K562 (cell line): ENCODE data around the gene NFAM1. TPM values are rescaled to one million over a fixed set of nuclear protein-coding genes. Genes with fewer than 3 reads are reported as not detected.

Experiments
- CXXC5 ChIP-seq: fragments of 250-450 bp; sonication (Bioruptor Pico); IDR thresholded peaks from 2 replicates; pipeline ENCODE4 v1.8.0; 2022; ENCODE audit warnings: inconsistent platforms, mild to moderate bottlenecking, moderate library complexity
- DMBX1 ChIP-seq: fragments of 250-450 bp; sonication (Bioruptor Pico); IDR thresholded peaks from 2 replicates; pipeline ENCODE4 v1.8.0; 2022; ENCODE audit warnings: inconsistent platforms, mild to moderate bottlenecking, moderate library complexity, borderline replicate concordance
- EP400 ChIP-seq: fragments of 450-650 bp; IDR thresholded peaks from 2 replicates; pipeline ENCODE4 v1.6.1; 2017; ENCODE audit warnings: antibody characterized with exemption, mild to moderate bottlenecking, moderate library complexity
- GTF2F1 ChIP-seq: IDR thresholded peaks from 2 replicates; pipeline ENCODE4 v1.6.1; 2011; ENCODE audit warnings: low read depth, low read length, improper control_type of control experiment
- HSF4 ChIP-seq: fragments of 250-450 bp; sonication (Bioruptor Pico); IDR thresholded peaks from 2 replicates; pipeline ENCODE4 v2.1.2; 2022; ENCODE audit warnings: mild to moderate bottlenecking, moderate library complexity, borderline replicate concordance
- MYC ChIP-seq, 2 experiments: fragments of 250-450 bp in 1 of 2; sonication (Bioruptor Pico) in 1 of 2; IDR thresholded peaks; 2 replicates each; pipeline versions ENCODE4 v1.5.1 to v1.6.1; 2012 to 2021; ENCODE audit warnings: low read depth in 2 of 2, borderline replicate concordance in 1 of 2, improper control_type of control experiment in 1 of 2, low read length in 1 of 2, mild to moderate bottlenecking in 1 of 2, moderate library complexity in 1 of 2
- PCBP1 ChIP-seq: fragments of 200-400 bp; formaldehyde crosslinking; IDR thresholded peaks from 2 replicates; pipeline ENCODE4 v1.6.1; 2018; ENCODE audit warnings: mild to moderate bottlenecking, low read depth, low read length; ENCODE audit not compliant: poor library complexity, severe bottlenecking
- PHF21A ChIP-seq: fragments of 450-650 bp; IDR thresholded peaks from 2 replicates; pipeline ENCODE4 v1.6.1; 2017; ENCODE audit warnings: low read depth, borderline replicate concordance
- RBM34 ChIP-seq: fragments of 200-400 bp; formaldehyde crosslinking; IDR thresholded peaks from 2 replicates; pipeline ENCODE4 v1.6.1; 2018; ENCODE audit warnings: low read length, borderline replicate concordance; ENCODE audit not compliant: insufficient read depth
- RCOR1 ChIP-seq, 2 experiments: IDR thresholded peaks; 2 replicates each; pipeline ENCODE4 v1.6.1; 2012; ENCODE audit warnings: low read depth in 2 of 2, low read length in 2 of 2, borderline replicate concordance in 1 of 2, improper control_type of control experiment in 1 of 2
- RUNX1 ChIP-seq: sonication (generic); IDR thresholded peaks from 2 replicates; pipeline ENCODE4 v1.6.1; 2016; ENCODE audit warnings: antibody characterized with exemption, low read depth
- SMAD3 ChIP-seq: fragments of 450-650 bp; formaldehyde crosslinking; conservative IDR thresholded peaks from 2 replicates; pipeline ENCODE4 v1.4.0; 2020; ENCODE audit warnings: mild to moderate bottlenecking
- SRSF1 ChIP-seq: fragments of 200-400 bp; formaldehyde crosslinking; IDR thresholded peaks from 2 replicates; pipeline ENCODE4 v1.6.1; 2017; ENCODE audit warnings: mild to moderate bottlenecking, low read depth, low read length, moderate library complexity
- SRSF9 ChIP-seq: fragments of 200-400 bp; formaldehyde crosslinking; IDR thresholded peaks from 2 replicates; pipeline ENCODE4 v1.6.1; 2017; ENCODE audit warnings: low read depth, low read length, borderline replicate concordance
- TCF7 ChIP-seq: sonication (generic); IDR thresholded peaks from 2 replicates; pipeline ENCODE4 v1.6.1; 2016; ENCODE audit warnings: antibody characterized with exemption, borderline replicate concordance
- TEAD1 ChIP-seq, 2 experiments: fragments of 450-650 bp in 1 of 2; sonication (generic) in 1 of 2; formaldehyde crosslinking; IDR thresholded peaks; 2 replicates each; pipeline versions ENCODE4 v1.4.0 to v1.8.0; 2020 to 2022; ENCODE audit warnings: mild to moderate bottlenecking in 2 of 2, missing genetic modification reagents in 1 of 2
- ZNF175 ChIP-seq: fragments of 200-800 bp; sonication (Bioruptor generic); IDR thresholded peaks from 2 replicates; pipeline ENCODE4 v1.6.1; 2016; ENCODE audit warnings: low read depth, mild to moderate bottlenecking, missing genetic modification characterization, missing compliant biosample characterization
- ZNF239 ChIP-seq: fragments of 250-450 bp; sonication (Bioruptor Pico); IDR thresholded peaks from 2 replicates; pipeline ENCODE4 v1.4.0; 2020; ENCODE audit warnings: mild to moderate bottlenecking
- ZNF282 ChIP-seq: sonication (generic); formaldehyde crosslinking; IDR thresholded peaks from 2 replicates; pipeline ENCODE4 v1.8.1; 2023; ENCODE audit warnings: missing genetic modification reagents
- ZNF384 ChIP-seq: IDR thresholded peaks from 2 replicates; pipeline ENCODE4 v1.6.1; 2012; ENCODE audit warnings: low read depth, low read length, improper control_type of control experiment
- ZNF431 ChIP-seq: sonication (generic); formaldehyde crosslinking; IDR thresholded peaks from 2 replicates; pipeline ENCODE4 v1.8.0; 2022; ENCODE audit warnings: mild to moderate bottlenecking, missing genetic modification reagents
- ZSCAN32 ChIP-seq: fragments of 450-650 bp; formaldehyde crosslinking; IDR thresholded peaks from 2 replicates; pipeline ENCODE4 v1.4.0; 2020; ENCODE audit warnings: mild to moderate bottlenecking, moderate library complexity
- polyA plus RNA-seq, 8 experiments: library from polyadenylated mRNA; depleted of rRNA in 4 of 8; stranded (reverse) in 5 of 8; unstranded in 3 of 8; fragments of >200 nt; fragmentation: Nextera tagmentation in 2 of 8; fragmentation: Illumina TruSeq in 1 of 8; extraction: Ambion mirVana in 2 of 8; extraction: Trizol in 1 of 8; gene quantifications; 2 replicates each; pipeline versions ENCODE4 v1.2.1 to v1.2.3, GENCODE V29; 2011 to 2014; ENCODE audit warnings: inconsistent platforms in 1 of 8, missing spikeins in 1 of 8
- total RNA-seq, 7 experiments: library from RNA; depleted of rRNA in 6 of 7; stranded (reverse); fragments of >200 nt in 6 of 7; fragmentation: Illumina TruSeq in 2 of 7; extraction: Trizol in 2 of 7; gene quantifications; 2 replicates each; pipeline versions ENCODE4 v1.2.1 to v1.2.3, GENCODE V29; 2011 to 2021; ENCODE audit warnings: low replicate concordance in 1 of 7
- TF ChIP-seq, protein P1 (sequence below): fragments of 450-650 bp; formaldehyde crosslinking; IDR thresholded peaks from 2 replicates; pipeline ENCODE4 v1.4.0; 2022; ENCODE audit warnings: mild to moderate bottlenecking, moderate library complexity
- TF ChIP-seq, protein P2 (sequence below): fragments of 250-450 bp; sonication (Bioruptor Pico); IDR thresholded peaks from 2 replicates; pipeline ENCODE4 v1.4.0; 2020; ENCODE audit warnings: mild to moderate bottlenecking, moderate library complexity
- TF ChIP-seq, protein P3 (sequence below): sonication (generic); formaldehyde crosslinking; IDR thresholded peaks from 2 replicates; pipeline ENCODE4 v1.8.0; 2022; ENCODE audit warnings: missing genetic modification reagents, mild to moderate bottlenecking, borderline replicate concordance

NFAM1 gene
- total and polyA plus RNA-seq, 9 of the 15 experiments (the other 6 are each of a cell fraction or from before 2014, with no cell fraction given) = 0.01 to 0.18 (median 0.03) TPM; not detected in 5

DNA sequence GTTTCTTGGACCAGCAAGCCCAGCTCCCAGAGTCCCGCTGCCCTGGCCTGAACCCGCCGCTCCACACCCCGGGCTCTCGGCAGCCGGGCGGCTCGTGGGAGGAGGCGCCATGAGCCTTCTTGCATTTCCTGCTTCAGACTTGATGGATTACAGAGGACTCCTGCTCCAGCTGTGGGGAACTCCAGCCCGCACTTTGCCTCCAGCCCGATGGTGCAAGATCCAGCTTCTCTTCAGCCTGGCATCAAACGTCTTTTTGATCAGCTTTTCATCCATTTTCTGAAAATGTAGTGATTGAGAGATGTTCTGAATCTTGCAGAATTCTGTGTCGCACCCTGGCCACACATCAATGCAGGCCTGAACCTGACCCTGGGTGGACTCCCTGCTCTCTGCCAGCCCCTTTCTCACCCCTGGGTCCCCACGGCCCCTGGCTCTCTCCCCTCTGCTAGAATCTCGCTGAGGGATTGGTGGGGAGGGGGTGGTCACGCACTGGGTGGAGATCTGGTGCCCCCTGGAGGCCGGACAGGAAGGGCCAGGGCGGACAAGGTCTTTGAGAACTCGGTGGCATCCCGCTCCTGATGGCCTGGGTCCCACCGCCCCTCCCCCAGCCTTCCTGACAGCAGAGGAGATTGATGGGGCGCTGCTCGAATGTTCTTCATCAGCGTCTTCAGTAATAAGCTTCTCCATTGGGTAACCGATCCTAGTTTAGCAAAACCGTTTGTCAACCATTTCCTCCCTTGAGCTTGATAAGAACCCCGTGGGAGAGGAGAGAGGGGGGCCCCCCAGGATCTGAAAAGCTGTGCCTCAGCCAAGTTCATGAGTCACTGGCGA lies 12.1 kb upstream of the NFAM1 start (continued):
- no peak for TF ChIP-seq PCBP1
- peak in 1 of 2 experiments; percentile 66; a peak in 2 of 4 replicates for TF ChIP-seq RCOR1 (IDR thresholded peaks at IDR 0.05; ENCODE audit: borderline replicate concordance in 1 of 2, low read depth in 2 of 2, low read length in 2 of 2)
- TF ChIP-seq SMAD3 (CRISPR knock-in tag) = no peak
- TF ChIP-seq, protein P1, sequence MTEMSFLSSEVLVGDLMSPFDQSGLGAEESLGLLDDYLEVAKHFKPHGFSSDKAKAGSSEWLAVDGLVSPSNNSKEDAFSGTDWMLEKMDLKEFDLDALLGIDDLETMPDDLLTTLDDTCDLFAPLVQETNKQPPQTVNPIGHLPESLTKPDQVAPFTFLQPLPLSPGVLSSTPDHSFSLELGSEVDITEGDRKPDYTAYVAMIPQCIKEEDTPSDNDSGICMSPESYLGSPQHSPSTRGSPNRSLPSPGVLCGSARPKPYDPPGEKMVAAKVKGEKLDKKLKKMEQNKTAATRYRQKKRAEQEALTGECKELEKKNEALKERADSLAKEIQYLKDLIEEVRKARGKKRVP (CRISPR knock-in tag) = no peak
- TF ChIP-seq SRSF9 = no peak
- TF ChIP-seq DMBX1 (CRISPR knock-in tag) = no peak
- TF ChIP-seq ZSCAN32 (CRISPR knock-in tag) = no peak
- TF ChIP-seq ZNF282 (CRISPR knock-in tag) = no peak
- no peak for TF ChIP-seq RUNX1
- no peak for TF ChIP-seq GTF2F1
- TF ChIP-seq ZNF175 = peak; percentile 27
- no peak for TF ChIP-seq RBM34
- TF ChIP-seq HSF4 (CRISPR knock-in tag) = no peak
- TF ChIP-seq CXXC5 (CRISPR knock-in tag) = peak; percentile 75
- 0 out of 2 replicates have a peak, but pooled peaks have one; percentile 67 for TF ChIP-seq TCF7
- TF ChIP-seq ZNF431 (CRISPR knock-in tag) = no peak
- no peak for TF ChIP-seq ZNF384
- peak; percentile 69 for TF ChIP-seq EP400
- no peak for TF ChIP-seq PHF21A
- TF ChIP-seq, protein P2, sequence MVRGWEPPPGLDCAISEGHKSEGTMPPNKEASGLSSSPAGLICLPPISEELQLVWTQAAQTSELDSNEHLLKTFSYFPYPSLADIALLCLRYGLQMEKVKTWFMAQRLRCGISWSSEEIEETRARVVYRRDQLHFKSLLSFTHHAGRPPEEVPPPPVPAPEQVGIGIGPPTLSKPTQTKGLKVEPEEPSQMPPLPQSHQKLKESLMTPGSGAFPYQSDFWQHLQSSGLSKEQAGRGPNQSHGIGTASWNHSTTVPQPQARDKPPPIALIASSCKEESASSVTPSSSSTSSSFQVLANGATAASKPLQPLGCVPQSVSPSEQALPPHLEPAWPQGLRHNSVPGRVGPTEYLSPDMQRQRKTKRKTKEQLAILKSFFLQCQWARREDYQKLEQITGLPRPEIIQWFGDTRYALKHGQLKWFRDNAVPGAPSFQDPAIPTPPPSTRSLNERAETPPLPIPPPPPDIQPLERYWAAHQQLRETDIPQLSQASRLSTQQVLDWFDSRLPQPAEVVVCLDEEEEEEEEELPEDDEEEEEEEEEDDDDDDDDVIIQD = no peak
- TF ChIP-seq ZNF239 = no peak
- no peak; a peak in 1 of 4 replicates for TF ChIP-seq TEAD1 (CRISPR knock-in tag; IDR thresholded peaks at IDR 0.05)
- TF ChIP-seq MYC (IDR thresholded peaks at IDR 0.05; ENCODE audit: low read depth, low read length) = peak; percentile 75; the same call in 1 of the 2 replicates
- TF ChIP-seq MYC (CRISPR knock-in tag; IDR thresholded peaks at IDR 0.05; ENCODE audit: borderline replicate concordance, low read depth) = 0 out of 2 replicates have a peak, but pooled peaks have one; percentile 1
- TF ChIP-seq, protein P3, sequence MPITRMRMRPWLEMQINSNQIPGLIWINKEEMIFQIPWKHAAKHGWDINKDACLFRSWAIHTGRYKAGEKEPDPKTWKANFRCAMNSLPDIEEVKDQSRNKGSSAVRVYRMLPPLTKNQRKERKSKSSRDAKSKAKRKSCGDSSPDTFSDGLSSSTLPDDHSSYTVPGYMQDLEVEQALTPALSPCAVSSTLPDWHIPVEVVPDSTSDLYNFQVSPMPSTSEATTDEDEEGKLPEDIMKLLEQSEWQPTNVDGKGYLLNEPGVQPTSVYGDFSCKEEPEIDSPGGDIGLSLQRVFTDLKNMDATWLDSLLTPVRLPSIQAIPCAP (CRISPR knock-in tag) = no peak
- TF ChIP-seq SRSF1 = no peak
